ENCODE results near the gene PLEKHA4.
"Not testable (repeated sequence)": the region's sequence is repeated elsewhere in the genome, so short reads cannot be mapped to it uniquely, and the experiment has no call there.

The PLEKHA4 gene, protein sequence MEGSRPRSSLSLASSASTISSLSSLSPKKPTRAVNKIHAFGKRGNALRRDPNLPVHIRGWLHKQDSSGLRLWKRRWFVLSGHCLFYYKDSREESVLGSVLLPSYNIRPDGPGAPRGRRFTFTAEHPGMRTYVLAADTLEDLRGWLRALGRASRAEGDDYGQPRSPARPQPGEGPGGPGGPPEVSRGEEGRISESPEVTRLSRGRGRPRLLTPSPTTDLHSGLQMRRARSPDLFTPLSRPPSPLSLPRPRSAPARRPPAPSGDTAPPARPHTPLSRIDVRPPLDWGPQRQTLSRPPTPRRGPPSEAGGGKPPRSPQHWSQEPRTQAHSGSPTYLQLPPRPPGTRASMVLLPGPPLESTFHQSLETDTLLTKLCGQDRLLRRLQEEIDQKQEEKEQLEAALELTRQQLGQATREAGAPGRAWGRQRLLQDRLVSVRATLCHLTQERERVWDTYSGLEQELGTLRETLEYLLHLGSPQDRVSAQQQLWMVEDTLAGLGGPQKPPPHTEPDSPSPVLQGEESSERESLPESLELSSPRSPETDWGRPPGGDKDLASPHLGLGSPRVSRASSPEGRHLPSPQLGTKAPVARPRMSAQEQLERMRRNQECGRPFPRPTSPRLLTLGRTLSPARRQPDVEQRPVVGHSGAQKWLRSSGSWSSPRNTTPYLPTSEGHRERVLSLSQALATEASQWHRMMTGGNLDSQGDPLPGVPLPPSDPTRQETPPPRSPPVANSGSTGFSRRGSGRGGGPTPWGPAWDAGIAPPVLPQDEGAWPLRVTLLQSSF

DNA sequence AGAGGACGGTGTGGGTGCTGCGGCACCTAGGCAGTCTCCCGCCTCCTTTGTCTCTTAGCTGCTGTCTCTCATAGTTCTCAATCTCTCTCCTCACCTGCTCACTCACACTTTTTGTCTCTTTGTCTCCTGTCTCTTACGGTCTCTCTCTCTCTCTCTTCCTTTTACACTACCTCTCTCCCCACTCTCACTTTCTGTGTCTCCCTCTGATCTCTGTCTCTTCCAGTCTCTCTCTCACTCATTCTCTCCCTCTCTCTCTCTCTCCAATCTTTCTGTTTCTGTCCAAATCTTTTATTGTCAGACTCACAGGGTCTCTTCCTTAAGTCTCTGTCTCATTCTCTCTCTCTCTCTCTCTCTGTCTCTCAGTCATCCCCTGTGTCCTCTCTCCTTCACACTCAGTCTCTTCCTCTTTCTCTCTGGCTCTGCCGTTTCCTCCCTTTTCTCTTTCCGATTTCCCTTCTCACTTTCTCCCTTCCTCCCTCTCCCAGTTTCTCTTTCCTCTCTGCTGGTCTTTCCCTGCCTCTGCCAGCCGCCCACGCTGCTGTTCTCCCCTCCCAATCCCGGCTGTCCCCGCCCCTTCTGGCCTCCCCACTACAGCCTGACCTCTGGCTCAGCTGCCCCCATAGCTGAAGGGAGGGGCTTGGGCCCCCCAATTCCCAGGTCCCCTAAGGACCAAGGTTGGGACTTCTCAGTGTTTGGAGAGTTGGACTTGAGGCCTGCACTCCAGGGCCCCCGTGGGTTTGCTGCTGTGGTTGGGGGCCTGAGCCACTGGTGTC lies at the start of gene PLEKHA4:
PLEKHA4 (minus strand) TSS at position 504 of the 773 bp plus-strand sequence. CDS start 997 bp downstream, outside the sequence.
- DNase-seq = no peak

DNA sequence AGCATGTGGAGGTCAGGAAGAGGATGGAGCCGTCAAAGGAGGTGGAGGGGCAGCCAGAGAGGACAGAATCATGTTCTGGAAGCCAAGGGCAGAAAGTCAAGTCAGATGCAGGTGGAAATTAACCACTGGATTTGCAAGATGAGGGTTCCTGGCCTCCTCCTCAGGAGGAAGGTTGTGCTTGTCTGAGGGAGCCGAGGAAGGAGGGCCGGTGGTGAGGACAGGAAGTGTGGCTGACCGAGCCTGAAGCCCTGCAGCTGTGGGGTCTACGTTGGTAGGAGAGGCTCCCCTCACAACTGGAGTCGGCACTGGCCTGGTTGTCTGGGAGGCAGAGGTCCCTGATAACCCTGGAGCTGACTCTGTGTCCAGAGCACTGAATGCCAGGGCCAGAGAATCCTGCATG lies 49.7 kb upstream of the PLEKHA4 start:
- no peak for DNase-seq

DNA sequence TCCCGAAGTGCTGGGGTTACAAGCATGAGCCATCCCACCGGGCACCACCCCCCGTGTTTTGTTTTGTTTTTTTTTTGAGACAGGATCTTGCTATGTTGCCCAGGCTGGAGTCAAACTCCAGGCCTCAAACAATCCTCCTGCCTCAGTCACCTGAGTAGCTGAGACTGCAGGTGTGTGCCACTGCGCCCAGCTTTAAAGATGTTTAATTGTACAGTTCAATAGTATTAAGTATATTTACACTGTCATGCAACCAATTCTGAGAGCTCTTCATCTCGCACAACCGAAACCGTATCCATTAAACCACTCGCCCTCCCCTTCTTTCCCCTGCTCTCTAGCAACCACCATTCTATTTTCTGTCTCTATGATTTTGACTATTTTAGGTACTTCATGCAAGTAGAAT lies 47.3 kb upstream of the PLEKHA4 start:
- DNase-seq = peak; percentile 92

DNA sequence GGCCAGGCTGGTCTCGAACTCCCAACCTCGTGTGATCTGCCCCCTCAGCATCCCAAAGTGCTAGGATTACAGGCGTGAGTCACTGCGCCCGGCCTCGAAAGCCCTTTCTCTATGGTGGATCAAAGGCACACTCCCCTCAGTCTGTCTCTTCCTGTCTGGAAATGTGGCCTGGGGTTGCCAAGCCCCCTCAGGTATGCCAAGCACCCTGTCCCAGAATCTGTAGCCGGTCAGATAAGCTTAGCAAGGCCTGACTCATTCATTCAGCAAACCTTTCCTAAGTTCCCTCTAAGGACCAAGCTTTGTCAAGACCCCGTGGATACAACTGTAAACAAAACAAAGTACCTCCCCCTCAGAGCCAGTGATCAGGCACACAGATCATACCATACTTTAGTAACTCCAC lies 45.8 kb upstream of the PLEKHA4 start:
- no peak for DNase-seq

DNA sequence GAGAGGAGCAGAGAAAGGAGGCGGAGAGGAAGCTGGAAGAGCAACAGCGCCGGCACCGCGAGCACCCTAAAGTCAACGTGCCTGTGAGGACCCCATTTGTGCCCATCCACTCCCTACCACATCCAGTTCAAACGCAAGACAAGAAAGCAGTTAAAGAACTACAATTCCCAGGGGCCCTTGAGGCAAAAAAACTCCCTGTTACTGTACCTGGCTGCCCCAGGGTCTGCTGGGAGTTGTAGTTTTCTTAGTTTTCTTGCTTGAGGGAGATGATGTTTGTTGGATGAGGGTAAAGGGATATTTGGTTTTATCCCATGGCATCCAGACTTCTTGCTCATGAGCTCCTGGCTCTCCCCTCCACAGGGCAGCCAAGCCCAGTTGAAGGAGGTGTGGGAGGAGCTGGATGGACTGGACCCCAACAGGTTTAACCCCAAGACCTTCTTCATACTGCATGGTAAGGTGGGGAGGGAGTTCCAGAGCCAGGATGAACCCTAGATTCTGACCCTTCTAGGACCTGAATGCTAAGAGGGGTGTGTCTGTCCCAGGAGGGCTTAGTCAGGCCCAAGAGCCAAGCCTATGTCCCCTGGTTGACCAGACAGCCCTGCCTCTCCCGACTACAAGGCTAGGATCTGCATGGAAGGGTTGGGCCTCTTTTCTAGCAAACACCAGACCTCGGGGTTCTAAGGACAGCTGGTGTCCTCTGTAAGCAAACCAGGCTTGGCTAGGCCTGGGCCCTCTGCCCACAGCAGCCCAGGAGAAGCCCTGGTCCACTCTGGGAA lies 44.9 kb upstream of the PLEKHA4 start:
- DNase-seq = no peak

DNA sequence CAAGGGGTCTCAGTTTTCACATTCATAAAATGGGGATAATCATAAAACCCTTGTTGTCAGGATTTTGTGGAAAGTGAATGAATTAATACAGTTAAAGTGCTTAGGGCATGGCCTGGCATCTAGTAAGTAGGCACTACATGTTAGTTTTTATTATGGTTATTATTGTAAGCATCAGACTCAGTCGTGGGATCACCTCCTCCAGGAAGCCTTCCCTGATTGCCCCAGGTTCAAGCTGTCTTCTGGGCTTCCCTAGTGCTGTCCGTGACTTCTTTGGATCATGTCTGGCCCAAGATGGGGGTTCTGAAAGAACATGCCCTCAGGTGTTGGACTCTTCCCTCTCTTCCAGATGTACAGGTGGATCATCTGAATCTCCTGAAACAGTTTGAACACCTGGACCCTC lies 42.4 kb upstream of the PLEKHA4 start:
- no peak for DNase-seq

DNA sequence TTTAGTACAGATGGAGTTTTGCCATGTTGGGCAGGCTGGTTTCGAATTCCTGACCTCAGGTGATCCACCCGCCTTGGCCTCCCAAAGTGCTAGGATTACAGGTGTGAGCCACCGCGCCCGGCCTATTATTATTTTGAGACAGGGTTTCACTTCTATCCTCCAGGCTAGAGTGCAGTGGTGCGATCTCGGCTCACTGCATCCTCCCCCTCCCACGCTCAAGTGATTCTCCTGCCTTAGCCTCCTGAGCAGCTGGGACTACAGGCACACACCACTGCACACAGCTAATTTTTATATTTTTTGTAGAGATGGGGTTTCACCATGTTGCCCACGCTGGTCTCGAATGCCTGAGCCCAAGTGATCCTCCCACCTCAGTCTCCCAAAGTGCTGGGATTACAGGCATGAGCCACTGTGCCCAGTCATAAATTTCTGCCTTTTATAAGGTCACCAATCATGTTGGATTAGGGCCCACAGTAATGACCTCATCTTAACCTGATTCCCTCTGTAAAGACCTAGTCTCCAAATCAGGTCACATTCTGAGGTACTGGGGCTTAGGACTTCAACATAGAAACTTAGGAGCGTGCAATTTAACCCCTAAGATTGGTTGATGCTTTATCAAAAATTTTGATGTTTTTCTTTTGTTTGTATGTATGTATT lies 41.1 kb upstream of the PLEKHA4 start:
- not testable (repeated sequence) for DNase-seq

DNA sequence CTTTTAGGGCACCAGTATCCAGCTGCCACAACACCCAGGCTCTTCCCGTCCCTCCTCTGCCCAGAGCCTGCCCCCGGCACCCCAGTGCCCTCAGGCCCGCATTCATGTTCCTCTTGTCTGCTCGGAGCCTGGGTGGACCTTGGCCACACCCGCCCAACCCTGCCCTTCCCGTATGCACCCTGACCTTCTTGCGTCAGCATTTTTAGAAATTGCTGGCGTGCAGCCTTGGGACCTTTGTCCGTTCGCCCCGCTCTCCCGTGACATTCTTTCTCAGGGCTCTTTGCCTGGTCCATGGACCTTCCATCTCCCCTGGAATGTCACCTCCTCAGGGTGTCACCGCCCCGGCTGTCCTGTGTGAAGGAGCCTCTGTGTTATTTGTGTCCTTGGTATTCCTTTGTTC lies 39.3 kb upstream of the PLEKHA4 start:
- no peak for DNase-seq

DNA sequence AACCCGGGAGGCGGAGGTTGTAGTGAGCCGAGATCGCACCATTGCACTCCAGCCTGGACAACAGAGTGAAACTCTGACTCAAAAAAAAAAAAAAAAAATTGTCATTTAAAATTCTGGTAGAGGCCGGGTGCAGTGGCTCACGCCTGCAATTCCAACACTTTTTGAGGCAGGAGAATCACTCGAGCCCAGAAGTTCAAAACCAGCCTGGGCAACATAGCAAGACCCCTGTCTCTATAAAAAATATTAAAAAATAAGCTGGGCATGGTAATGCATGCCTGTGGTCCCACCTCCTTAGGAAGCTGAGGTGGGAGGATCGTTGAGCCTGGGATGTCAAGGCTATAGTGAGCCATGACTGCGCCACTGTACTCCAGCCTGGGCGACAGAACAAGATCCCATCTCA lies 37.9 kb upstream of the PLEKHA4 start:
- DNase-seq = no peak

DNA sequence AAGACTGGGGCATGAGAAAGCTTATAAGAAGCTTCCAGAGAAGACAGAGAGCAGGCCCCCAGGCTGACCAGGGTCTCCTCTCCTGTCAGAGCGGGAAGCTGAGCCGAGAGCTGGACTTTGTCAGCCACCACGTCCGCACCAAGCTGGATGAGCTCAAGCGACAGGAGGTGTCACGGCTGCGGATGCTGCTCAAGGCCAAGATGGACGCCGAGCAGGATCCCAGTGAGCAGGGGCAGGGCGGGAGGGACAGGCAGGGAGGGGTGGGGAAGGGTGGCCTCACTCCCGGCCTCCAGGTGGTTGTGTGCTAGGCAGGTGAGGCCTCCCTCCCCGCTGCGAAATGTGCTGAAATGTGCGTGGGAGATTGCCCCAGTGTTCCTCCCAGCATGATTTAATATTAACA lies 37.2 kb upstream of the PLEKHA4 start:
- DNase-seq = no peak

DNA sequence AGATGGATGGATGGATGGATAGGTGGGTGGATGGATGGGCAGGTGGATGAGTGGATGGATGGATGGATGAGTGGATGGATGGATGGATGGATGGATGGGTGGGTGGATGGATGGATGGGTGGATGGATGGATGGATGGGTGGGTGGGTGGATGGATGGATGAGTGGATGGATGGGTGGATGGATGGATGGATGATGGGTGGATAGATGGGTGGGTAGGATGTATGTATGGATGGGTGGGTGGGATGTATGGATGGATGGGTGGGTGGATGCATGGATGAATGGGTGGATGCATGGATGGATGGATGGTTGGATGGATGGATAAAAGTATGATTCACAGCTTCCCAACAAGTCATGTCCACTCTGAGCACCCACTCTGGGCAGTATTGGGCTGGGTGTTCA lies 35.4 kb upstream of the PLEKHA4 start:
- DNase-seq = not testable (repeated sequence)

DNA sequence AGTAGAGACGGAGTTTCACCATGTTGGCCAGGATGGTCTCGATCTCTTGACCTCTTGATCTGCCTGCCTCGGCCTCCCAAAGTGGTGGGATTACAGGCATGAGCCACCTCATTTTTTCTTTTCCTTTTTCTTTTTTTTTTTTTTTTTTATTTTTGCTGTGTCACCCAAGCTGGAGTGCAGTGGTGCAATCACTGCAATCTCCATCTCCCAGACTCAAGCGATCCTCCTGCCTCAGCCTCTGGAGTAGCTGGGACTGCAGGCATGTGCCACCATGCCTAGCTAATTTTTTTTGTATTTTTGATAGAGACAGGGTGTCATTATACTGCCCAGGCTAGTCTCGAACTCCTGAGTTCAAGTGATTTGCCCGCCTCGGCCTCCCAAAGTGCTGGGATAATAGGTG lies 33.9 kb upstream of the PLEKHA4 start:
- DNase-seq = not testable (repeated sequence)

DNA sequence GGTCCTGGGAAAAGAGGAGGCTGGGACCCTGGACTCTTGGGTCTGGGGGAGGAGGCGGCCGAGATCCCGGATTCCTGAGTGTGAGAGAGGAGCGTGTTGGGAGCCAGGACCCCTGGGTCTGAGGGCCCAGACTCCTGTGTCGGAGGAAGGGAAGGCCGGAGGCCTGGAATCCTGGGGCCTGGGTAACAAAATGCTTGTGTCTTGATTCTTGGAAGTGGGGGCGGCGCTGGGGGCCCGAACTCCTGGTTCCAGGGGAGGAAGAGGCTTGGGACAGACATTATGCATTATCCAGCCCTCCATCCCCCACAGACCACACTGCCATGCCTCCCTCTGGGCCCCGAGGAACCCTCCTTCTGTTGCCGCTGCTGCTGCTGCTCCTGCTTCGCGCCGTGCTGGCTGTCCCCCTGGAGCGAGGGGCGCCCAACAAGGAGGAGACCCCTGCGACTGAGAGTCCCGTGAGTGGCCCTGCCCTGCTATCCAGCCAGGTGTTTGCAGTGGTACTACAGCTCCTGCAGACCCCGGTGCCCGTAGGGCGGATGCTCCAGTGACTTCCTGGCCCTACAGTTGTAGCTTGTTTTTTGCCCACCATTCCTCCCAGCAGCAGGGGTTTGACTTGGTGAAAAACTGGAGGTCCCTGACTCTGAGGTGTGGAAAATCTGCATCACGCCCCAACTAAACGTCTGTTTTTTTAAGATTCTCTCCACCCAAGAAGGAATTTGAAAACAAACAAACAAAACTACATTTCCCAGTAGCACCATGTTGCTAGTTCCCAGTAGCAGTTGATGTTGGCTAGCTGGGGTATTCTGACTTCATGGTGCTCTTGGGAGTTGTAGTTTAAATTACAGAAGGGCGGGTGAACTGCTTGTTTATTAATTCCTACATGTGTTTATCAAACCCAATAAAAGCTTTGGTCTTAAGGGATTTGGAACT lies 32.3 kb upstream of the PLEKHA4 start:
- no peak for DNase-seq

DNA sequence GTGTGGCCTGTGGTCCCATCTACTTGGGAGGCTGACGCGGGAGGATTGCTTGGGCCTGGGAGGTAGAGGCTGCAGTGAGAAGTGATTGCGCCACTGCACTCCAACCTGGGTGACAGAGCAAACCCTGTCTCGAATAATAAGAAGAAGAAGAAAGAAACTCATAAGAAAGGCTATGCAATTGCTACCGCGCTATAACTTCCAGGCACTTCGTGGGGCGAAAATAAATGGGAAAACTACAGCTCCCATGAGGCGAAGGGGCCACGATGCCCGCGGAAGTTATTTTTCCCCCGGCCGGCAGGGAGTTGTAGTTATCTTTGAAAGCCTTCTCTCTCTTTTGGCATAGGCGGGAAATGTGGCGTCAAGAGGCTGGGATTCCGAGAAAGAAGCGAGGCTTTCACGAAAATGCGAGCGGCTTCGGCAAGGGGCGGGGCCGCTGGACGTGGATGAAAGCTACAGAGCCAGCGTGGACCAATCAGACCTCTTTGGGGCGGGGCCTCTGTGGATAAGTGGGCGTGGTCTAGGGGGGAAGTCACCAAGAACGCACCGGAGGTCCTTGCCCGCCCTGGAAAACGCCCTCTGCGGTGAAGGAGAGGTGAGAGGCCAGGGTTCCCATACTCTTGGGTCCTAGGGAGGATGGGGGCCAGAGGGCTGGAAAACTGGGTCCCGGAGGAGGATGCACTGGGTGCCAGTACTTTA lies 31.5 kb upstream of the PLEKHA4 start, which contains the start of gene NUCB1:
NUCB1 (plus strand) TSS at position 532 of the 696 bp plus-strand sequence. CDS start 485 bp downstream, outside the sequence.
- DNase-seq = peak; percentile 96

DNA sequence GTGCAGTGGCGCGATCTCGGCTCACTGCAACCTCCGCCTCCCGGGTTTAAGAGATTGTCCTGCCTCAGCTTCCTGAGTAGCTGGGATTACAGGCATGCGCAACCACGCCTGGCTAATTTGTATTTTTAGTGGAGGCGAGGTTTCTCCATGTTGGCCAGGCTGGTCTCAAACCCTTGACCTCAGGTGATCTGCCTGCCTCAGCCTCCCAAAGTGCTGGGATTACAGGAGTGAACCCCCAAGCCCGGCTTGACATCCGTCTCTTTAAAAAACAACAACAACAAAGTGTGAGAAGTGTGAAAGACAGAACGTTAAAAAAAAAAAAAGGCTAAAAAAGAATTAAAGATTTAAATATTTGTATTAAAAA lies 31.0 kb upstream of the PLEKHA4 start:
- not testable (repeated sequence) for DNase-seq

DNA sequence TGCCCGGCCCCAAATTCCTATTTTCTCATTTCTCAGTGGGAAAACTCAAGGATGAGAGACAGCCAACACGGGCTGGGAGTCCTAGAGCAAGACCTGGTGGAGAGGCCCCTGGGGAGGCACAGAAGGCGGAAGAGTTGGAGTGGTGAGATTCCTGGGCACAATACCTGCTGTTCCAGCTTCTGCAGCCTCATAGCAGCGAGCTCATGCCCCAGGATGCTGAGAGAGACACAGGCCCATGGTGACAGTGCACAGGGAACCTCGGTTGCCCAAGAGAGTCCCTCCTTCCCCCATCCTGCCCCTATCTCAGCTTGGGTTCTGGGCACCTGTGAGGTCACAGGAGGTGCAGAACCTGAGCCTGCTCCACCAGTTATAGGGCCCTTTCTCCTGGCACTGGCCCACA lies 28.8 kb upstream of the PLEKHA4 start:
- no peak for DNase-seq

DNA sequence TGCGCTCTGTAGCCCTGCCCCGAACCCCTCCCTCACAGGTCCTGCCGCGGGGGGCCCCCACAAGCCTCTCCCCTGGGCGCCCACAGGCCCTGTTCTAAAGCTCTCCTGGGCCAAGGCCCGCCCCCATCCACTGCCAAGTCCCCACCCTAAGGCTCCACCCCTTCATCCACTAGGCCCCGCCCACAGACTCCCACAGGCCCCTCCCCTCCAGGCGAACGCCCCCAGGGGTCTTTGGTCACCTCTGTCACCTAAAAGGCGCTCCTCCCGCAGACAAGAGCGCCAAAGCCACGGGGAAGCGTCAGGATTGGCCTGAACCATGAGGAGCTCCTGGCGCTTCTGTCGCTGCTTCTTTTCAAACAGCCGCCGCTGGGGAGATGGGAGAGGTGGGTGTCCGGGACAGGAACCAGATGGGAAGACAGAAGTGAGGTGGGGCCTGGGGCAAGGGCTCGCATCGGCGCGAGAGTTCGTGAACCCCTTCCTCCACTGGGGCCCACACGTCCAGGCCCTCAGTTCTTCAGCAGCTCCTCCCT lies 27.8 kb upstream of the PLEKHA4 start:
- DNase-seq = no peak

DNA sequence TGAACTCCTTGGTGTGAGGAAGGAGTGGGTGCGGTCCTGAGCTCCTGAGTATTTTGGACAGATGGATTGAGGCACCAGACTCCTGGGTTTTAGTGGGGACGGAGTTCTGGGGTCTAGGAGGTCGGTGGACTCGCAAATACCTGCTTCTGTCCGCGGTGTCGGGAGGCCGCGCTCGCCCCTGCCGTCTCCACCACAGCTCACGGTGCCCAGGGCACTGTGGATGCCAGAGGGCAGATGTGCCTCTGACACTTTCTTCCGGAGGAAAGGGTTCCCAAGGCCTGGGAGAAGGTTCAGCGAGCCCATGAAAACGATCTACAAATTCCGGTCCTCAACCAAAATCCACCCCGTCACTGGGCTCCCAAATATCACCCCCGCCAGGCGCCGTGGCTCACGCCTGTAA lies 26.8 kb upstream of the PLEKHA4 start:
- DNase-seq = no peak

DNA sequence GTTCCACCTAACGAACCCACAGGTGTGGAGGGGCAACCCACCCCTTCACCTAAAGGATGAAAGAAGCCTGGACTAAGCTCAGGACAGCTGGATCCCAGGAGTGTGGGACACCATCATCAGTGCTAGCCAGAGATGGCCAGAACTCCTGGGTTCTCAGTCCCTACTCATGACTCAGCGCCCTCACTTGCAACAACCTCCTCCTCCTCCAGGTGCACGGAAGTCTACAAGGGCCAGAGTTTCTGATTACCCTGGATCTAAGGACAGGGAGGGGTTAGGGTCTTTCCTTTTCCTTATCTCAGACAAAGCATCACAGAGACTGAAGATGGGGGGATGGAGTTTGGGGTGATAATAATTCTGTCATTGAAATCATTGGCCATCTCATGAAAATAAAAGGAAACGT lies 22.1 kb upstream of the PLEKHA4 start:
- no peak for DNase-seq

DNA sequence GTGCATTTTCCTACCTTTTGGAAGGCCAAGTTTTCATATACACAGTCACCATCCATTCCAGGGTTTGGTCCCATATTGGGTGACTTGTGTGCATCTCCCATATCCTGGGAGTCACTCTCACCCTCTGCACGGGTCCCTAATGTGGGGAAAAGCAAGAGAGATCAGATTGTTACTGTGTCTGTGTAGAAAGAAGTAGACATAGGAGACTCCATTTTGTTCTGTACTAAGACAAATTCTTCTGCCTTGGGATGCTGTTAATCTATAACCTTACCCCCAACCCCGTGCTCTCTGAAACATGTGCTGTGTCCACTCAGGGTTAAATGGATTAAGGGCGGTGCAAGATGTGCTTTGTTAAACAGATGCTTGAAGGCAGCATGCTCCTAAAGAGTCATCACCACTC lies 21.1 kb upstream of the PLEKHA4 start:
- DNase-seq = not testable (repeated sequence)
